Aorta (tissue), 5 donors: ENCODE data around the gene EVA1A. TPM values are rescaled to one million over a fixed set of nuclear protein-coding genes. Genes with fewer than 3 reads are reported as not detected.

Source experiments
- ATAC-seq: fragments of 200-7000 bp; cut with Tn5 transposase; one replicate; pipeline ENCODE4 v1.9.1; 2022; ENCODE audit warnings: moderate library complexity; ENCODE audit not compliant: low FRiP score
- DNase-seq, 2 donors: peaks; one replicate each; pipeline ENCODE4 v3.0.0-alpha.2; 2020
- H3K27ac ChIP-seq, 2 donors: one replicate each; pipeline ENCODE4 v1.5.1; 2013; ENCODE audit warnings: low read length in 2 of 2, mild to moderate bottlenecking in 2 of 2, moderate library complexity in 2 of 2, control low read depth in 1 of 2, inconsistent platforms in 1 of 2, low read depth in 1 of 2
- H3K27me3 ChIP-seq, 2 donors: one replicate each; pipeline ENCODE4 v1.6.1; 2013; ENCODE audit warnings: control low read depth in 1 of 2, low read length in 1 of 2, mild to moderate bottlenecking in 1 of 2, moderate library complexity in 1 of 2; ENCODE audit not compliant: insufficient read depth in 2 of 2, control insufficient read depth in 1 of 2
- H3K36me3 ChIP-seq, 2 donors: one replicate each; pipeline ENCODE4 v1.6.1; 2013; ENCODE audit warnings: control low read depth in 1 of 2, low read length in 1 of 2, mild to moderate bottlenecking in 1 of 2; ENCODE audit not compliant: insufficient read depth in 2 of 2, control insufficient read depth in 1 of 2
- H3K4me1 ChIP-seq, 2 donors: one replicate each; pipeline ENCODE4 v1.6.1; 2013; ENCODE audit warnings: low read length in 2 of 2, control low read depth in 1 of 2, mild to moderate bottlenecking in 1 of 2, moderate library complexity in 1 of 2; ENCODE audit not compliant: insufficient read depth in 2 of 2, control insufficient read depth in 1 of 2
- H3K4me3 ChIP-seq, 2 donors: one replicate each; pipeline ENCODE4 v1.5.1; 2013; ENCODE audit warnings: low read length in 2 of 2, control low read depth in 1 of 2, mild to moderate bottlenecking in 1 of 2
- H3K9me3 ChIP-seq: one replicate; pipeline ENCODE4 v1.6.1; 2013; ENCODE audit warnings: mild to moderate bottlenecking, low read length; ENCODE audit not compliant: control insufficient read depth
- WGBS, 2 donors: extraction: QIAGEN DNeasy Blood & Tissue Kit; methylation state at CpG; one replicate each; pipeline ENCODE4 v1.1.7; 2013; 5-methylcytosine and 5-hydroxymethylcytosine counted together
- intact Hi-C, 2 donors: fragments of 100-400 bp; cut with DNase I; formaldehyde crosslinking; loops; one replicate each; pipeline versions ENCODE4 v1.14.2 to v1.15.0; 2022
- polyA plus RNA-seq, 2 donors: library from polyadenylated mRNA; stranded (reverse); fragments of 200-250 nt; gene quantifications; one replicate each; pipeline ENCODE4 v1.2.3, GENCODE V29; 2013
- total RNA-seq, 2 donors: library from RNA; stranded (reverse); fragmentation: NEBNext Ultra II Directional; extraction: Animal tissue kit (Norgen Biotek cat#: 25700); gene quantifications; one replicate each; pipeline ENCODE4 v1.2.1, GENCODE V29; 2021
- donor health status: healthy with polysubstance abuse.
- donor health status: Bipolar disorder and iron deficiency.
- donor health status: DM: no; HTN: no; CAD: no.
- donor health status: DM: no; HTN: no; CAD: no.
- donor health status: DM: yes; HTN: yes; CAD: no.

EVA1A gene
- total and polyA plus RNA-seq, 4 donors, result 0.82 to 6.0 (median 2.4) TPM

DNA sequence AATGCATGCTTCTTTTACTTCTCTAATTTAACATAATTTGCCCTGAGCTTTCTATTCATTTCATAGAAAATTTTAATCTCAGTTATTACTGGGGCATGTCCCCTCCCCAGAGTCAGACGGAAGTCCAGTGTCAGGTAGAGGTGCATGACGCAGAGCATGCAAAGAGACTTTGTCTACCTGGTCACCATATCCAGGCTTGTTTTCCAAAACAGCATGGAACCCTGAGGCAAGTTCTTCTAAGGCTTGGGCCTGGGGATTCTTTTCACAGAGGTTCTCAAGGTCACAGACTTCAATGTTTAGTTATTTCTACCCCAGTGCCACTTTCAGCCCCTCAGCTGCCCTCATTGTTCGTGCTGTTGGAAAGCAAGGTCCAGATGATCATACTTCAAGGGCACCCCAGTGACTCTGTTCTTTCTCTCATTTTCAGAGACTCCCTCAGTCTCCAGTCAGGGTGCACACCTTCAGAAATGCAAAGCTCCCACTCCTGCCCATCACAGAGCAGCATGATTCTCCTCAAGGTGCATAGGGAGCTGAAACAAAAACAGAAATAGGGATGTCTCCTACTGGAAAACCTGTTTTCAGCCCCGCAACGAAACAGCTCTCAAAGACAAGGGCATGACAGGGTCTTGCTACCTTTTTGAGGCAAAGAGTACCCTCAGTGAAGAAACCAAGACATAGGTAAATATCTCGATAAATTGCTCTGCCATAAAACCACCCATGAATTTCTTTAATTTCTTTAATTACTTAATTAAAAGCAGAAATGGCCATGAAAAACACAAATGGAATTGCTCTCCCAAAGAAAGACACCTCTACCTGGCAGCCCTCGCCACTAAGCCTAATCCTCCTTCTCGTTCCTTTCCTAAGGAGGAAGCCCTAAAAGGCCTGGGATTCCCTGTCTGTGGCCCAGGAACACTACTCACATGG is 9.5 kb upstream of the EVA1A start:
- no peaks in the 10 kb centered on the region for H3K36me3 ChIP-seq
- no peaks in the 10 kb centered on the region for H3K4me1 ChIP-seq
- no peak overlapping the region for H3K4me3 ChIP-seq
- ATAC-seq, result no peak
- no peak overlapping the region for H3K27ac ChIP-seq
- DNase-seq, result no peak
- intact Hi-C loops, result no loop called here
- WGBS, 2 donors, result 76 to 78% methylated on average over 8 of the region's 8 CpGs
- no peaks in the 10 kb centered on the region for H3K27me3 ChIP-seq
- peaks cover 2% of the 10 kb centered on the region for H3K9me3 ChIP-seq

DNA sequence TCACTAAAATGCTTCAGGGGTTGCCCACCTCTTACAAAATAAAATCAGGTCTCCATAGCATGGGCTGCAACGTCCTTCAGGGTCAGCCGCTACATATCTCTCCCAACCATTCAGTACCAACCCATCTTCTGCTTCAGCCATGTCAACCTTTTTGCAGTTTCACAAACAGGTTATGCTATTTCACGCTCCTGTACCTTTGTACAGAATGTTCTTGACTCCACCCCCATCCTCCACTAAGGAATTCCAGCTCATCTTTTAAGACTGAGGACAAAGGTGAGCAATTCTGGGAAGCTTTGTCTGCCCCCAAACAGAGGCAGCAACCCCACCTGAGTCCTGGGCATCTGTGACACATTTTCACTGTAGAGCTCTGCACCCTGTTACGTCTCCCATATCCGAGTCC is 8.8 kb upstream of the EVA1A start:
- 91 to 92% methylated on average over 5 of the region's 5 CpGs for WGBS, 2 donors
- H3K27ac ChIP-seq, result no peak overlapping the region
- H3K9me3 ChIP-seq, result peaks cover 1% of the 10 kb centered on the region
- no peaks in the 10 kb centered on the region for H3K36me3 ChIP-seq
- intact Hi-C loops, result no loop called here
- no peak overlapping the region for H3K4me3 ChIP-seq
- no peak for ATAC-seq
- H3K27me3 ChIP-seq, result peaks cover 0 to 3% of the 10 kb centered on the region in 2 donors
- DNase-seq, result no peak
- no peaks in the 10 kb centered on the region for H3K4me1 ChIP-seq

- Histone ChIP-seq H3K9me3 (peaks cover 1% of the 10 kb centered on the region), H3K36me3 (no peaks in the 10 kb centered on the region)
- WGBS, 2 donors, result 82 to 97% methylated on average over 1 of the region's 1 CpG
These were observed 7.4 kb upstream of the EVA1A start for GRCh38 chr2:75568174-75568573.

GRCh38 chr2:75565472-75566462 is 5.0 kb upstream of the EVA1A start:
- Histone ChIP-seq H3K36me3 (no peaks in the 10 kb centered on the region), H3K27me3 (peaks cover 0 to 3% of the 10 kb centered on the region in 2 donors), H3K27ac (no peak overlapping the region), H3K9me3 (peaks cover 1% of the 10 kb centered on the region), H3K4me3 (no peak overlapping the region), H3K4me1 (no peaks in the 10 kb centered on the region)
- ATAC-seq, result no peak
- intact Hi-C loops, result no loop called here
- 39 to 54% methylated on average over 8 of the region's 8 CpGs for WGBS, 2 donors
- DNase-seq, result no peak

More at GRCh38 chr2:75568174-75568573, 7.4 kb upstream of the EVA1A start:
- Histone ChIP-seq H3K27me3 (peaks cover 0 to 3% of the 10 kb centered on the region in 2 donors), H3K4me1 (no peaks in the 10 kb centered on the region), H3K27ac (no peak overlapping the region), H3K4me3 (no peak overlapping the region)
- DNase-seq, result no peak
- ATAC-seq, result no peak
- intact Hi-C loops, result no loop called here

DNA sequence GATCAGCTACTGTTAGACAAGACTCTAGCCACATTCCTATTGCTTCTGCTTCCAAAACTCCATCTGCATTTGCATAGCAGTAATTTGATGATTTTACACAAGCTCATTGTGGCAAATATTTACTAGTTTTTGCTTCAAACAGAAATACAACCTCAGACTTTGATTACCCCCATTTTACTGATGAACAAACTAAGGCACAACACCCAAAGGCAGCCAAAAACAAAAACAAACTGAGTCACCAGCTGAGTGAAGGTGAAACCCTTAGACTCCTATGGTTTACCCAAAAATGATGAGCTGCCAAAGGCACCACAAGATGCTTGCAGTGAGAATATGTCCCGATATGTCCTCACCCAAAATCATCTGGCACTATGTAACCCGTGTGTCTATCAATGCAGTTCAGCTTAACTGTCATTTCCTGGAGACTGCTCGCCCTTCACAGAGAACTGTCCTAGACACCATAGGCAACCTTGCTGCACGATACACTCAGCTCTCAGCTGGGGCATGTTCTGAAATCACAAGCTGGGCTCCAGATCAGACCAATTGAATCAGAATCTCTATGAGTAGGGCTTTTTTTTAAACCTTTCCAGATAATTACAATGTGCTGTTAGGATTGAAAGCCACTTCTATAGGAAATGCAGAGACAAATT is 4.1 kb upstream of the EVA1A start:
- ATAC-seq (no peak), DNase-seq (no peak)
- intact Hi-C loops, result no loop called here
- no peak overlapping the region for H3K27ac ChIP-seq
- H3K4me3 ChIP-seq, result no peak overlapping the region
- no peaks in the 10 kb centered on the region for H3K4me1 ChIP-seq
- peaks cover 1% of the 10 kb centered on the region for H3K9me3 ChIP-seq
- peaks cover 0 to 3% of the 10 kb centered on the region in 2 donors for H3K27me3 ChIP-seq
- no peaks in the 10 kb centered on the region for H3K36me3 ChIP-seq
- WGBS, 2 donors, result 79 to 82% methylated on average over 4 of the region's 4 CpGs

DNA sequence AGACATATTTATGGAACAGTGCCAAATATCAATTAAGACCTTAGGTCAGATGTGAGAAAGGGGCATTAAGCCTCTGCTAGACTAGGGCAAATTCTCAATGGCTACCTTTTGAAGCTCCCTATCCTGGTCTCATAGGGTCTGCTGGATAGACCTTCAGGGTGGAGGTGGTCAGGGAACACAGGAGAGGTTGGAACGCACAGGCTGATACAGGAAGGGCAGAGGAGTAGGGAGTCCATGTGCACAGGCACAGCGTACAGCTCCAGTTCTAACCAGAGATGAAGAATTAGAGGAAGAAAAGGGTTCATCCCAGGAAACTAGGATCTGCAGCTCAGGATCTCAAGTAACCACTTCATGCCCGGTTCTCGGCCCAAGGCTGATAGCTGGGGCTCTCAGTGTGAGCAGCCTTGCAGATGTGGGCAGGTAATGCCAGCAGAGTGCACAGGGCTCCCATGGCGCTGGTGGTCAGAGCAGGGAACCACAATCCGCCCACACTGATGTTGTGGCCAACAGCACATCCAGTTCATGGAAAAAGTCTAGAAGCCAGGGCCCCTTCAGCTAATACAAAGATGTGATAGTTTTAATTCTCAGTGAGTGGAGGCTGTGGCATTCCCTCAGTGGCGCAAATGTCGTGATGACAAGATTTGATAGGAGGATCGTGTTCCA is 3.4 kb upstream of the EVA1A start:
- H3K4me1 ChIP-seq, result no peaks in the 10 kb centered on the region
- H3K36me3 ChIP-seq, result no peaks in the 10 kb centered on the region
- intact Hi-C loops, result no loop called here
- H3K9me3 ChIP-seq, result peaks cover 1% of the 10 kb centered on the region
- DNase-seq, result no peak
- WGBS, 2 donors, result 88 to 92% methylated on average over 9 of the region's 9 CpGs
- peaks cover 0 to 3% of the 10 kb centered on the region in 2 donors for H3K27me3 ChIP-seq
- ATAC-seq, result no peak
- no peak overlapping the region for H3K4me3 ChIP-seq
- H3K27ac ChIP-seq, result no peak overlapping the region

GRCh38 chr2:75563591-75563990 is 2.9 kb upstream of the EVA1A start:
- H3K9me3 ChIP-seq, result peaks cover 1% of the 10 kb centered on the region
- no peaks in the 10 kb centered on the region for H3K4me1 ChIP-seq
- ATAC-seq (no peak), DNase-seq (no peak)
- peaks cover 0 to 3% of the 10 kb centered on the region in 2 donors for H3K27me3 ChIP-seq
- H3K36me3 ChIP-seq, result no peaks in the 10 kb centered on the region
- H3K4me3 ChIP-seq, result no peak overlapping the region
- 85 to 87% methylated on average over 3 of the region's 3 CpGs for WGBS, 2 donors
- no peak overlapping the region for H3K27ac ChIP-seq
- intact Hi-C loops, result no loop called here

DNA sequence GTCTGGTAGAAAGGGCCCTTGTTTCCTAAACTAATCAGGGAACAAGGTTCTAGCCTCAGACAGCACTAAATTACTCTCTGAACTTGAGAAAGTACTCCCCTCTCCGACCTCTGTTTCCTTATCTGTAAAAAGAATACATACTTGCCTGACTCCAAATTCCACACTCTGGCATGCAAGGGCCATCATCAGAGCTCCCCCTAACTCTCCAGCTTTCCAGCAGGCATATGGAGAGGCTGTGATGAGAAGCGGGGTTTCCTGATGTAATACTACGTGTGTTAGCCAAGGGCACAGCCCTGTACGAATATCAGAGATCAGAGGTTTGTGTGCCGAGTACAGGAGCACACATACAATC is 1.8 kb upstream of the EVA1A start:
- 66 to 74% methylated on average over 5 of the region's 5 CpGs for WGBS, 2 donors
- Histone ChIP-seq H3K4me1 (no peaks in the 10 kb centered on the region), H3K27me3 (peaks cover 0 to 3% of the 10 kb centered on the region in 2 donors), H3K4me3 (no peak overlapping the region), H3K9me3 (peaks cover 1% of the 10 kb centered on the region), H3K36me3 (no peaks in the 10 kb centered on the region), H3K27ac (no peak overlapping the region)
- DNase-seq (no peak), ATAC-seq (no peak)
- intact Hi-C loops, result no loop called here
